Dermis blood vessel endothelial cell (primary cell): ENCODE results near the gene HAPLN3. TPM values are rescaled to one million over a fixed set of nuclear protein-coding genes. Genes with fewer than 3 reads are reported as not detected.
A peak's percentile ranks its signal among the peaks of the same experiment; 100 is the strongest.
"Not testable (repeated sequence)": the region's sequence is repeated elsewhere in the genome, so short reads cannot be mapped to it uniquely, and the experiment has no call there.

Source experiments
- DNase-seq: peaks from one replicate; pipeline ENCODE4 v3.0.0; 2010
- total RNA-seq: library from RNA; depleted of rRNA; stranded (reverse); fragments of >200 nt; gene quantifications from 2 replicates; pipeline ENCODE4 v1.2.3, GENCODE V29; 2014

HAPLN3 gene, protein sequence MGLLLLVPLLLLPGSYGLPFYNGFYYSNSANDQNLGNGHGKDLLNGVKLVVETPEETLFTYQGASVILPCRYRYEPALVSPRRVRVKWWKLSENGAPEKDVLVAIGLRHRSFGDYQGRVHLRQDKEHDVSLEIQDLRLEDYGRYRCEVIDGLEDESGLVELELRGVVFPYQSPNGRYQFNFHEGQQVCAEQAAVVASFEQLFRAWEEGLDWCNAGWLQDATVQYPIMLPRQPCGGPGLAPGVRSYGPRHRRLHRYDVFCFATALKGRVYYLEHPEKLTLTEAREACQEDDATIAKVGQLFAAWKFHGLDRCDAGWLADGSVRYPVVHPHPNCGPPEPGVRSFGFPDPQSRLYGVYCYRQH
- total RNA-seq, result 52.2 and 95.6 TPM in 2 replicates

- DNase-seq, result peak; percentile 47
Observed at GRCh38 chr15:88894819-88895767, at the start of gene HAPLN3. HAPLN3 (minus strand) TSS chr15:88895544; CDS start chr15:88887298, 8,246 bp downstream.

DNA sequence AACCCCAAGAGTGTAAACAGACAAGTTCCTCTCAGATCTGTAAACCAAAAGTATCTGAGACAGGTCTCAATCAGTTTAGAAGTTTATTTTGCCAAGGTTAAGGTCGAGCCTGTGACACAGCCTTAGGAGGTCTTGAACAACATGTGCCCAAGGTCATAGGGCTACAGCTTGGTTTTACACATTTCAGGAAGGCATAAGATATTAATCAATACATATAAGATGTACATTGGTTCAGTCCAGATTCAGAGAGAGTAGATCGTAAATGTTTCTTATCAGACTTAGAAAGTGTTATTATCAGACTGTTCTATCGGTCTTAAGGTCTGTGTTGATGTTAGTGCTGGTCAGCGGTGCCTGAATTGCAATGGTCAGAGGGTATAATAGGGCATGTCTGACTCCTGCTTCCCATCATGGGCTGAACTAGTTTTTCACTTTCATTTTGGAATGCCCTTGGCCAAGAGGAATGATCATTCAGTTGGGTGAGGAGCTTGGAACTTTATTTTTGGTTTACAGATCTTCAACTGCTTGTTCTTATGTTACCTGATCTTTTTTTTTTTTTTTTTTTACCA is 44.8 kb upstream of the HAPLN3 start:
- no peak for DNase-seq

GRCh38 chr15:88939486-88939806 is 44.1 kb upstream of the HAPLN3 start:
- no peak for DNase-seq

GRCh38 chr15:88938802-88939485 is 43.6 kb upstream of the HAPLN3 start:
- peak; percentile 33 for DNase-seq

DNA sequence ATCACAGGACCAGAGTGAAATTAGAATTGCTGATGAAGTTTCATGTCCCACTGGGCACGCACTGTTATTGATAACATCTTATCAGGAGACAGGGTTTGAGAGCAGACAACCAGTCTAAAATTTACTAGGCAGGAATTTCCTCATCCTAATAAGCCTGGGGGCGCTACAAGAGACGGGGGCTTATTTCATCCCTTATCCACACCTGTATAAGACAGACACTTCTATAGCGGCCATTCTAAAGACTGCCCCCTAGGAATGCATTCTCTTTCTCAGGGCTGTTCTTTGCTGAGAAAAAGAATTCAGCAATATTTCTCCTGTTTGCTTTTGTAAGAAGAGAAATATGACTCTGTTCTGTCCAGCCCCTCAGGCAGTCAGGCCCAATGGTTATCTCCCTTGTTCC is 39.1 kb upstream of the HAPLN3 start:
- DNase-seq, result not testable (repeated sequence)

- no peak for DNase-seq
Observed at GRCh38 chr15:88932875-88933330, 37.6 kb upstream of the HAPLN3 start.

GRCh38 chr15:88932271-88932874 is 37.0 kb upstream of the HAPLN3 start:
- DNase-seq, result no peak

DNA sequence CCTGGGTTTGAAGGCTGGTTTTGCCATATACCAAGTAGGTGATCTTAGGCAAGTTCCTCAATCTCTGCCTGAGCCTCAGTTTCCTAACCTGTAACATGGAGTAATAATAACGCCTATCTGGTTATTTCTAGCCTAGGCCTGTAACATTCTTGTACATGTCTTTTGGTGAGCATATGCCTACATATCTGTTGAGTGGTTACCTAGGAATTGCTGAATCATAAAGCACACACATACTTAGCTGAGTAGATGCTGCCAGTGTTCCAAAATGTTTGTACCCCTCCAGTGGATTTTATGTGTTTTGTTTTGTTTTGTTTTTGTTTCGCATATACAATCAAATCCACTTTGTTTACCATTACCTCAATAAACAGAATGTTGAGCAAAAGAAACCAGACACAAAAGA is 35.2 kb upstream of the HAPLN3 start:
- no peak for DNase-seq

GRCh38 chr15:88929358-88930098 is 34.2 kb upstream of the HAPLN3 start:
- not testable (repeated sequence) for DNase-seq

DNA sequence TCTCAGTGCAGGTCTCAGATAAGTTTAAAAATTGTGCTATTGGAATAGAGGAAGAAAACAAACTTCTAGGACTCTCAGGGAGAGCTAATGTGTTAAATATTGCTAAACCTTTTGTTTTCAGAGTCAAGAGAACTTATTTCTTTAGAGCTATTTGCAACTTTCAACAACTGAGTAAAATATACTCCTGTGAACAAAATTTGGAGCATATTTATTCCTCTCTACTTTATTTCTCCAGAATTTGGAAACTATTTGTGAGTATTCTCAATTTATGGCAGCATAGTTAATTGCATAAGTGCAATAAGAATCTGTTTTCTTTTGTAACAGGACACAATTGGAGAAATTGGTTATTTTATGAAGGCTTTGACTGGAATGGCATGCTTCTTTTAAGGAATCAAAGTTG is 32.8 kb upstream of the HAPLN3 start:
- not testable (repeated sequence) for DNase-seq

GRCh38 chr15:88925648-88926047 is 30.3 kb upstream of the HAPLN3 start:
- not testable (repeated sequence) for DNase-seq

- not testable (repeated sequence) for DNase-seq
Observed at GRCh38 chr15:88920892-88921435, 25.6 kb upstream of the HAPLN3 start.

GRCh38 chr15:88920186-88920891 is 25.0 kb upstream of the HAPLN3 start:
- no peak for DNase-seq

DNA sequence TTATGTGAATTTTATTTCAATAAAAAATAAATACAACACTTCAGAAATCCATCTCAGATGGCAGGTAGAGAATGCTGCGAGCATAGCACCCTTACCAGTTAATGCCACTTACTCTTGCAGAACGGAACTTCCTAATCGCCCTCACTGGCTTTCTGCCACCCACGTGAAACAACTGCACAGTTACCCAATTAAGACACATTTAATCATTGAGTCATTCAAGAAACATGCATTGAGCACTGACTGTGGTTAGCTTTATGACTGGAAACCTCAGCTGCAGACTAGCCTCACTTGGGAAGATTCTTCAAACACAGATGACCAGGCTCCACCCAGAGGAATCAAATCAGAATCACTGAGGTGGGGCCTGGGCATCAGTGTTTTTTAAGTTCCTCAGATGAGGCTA is 23.4 kb upstream of the HAPLN3 start:
- peak; percentile 30 for DNase-seq

DNA sequence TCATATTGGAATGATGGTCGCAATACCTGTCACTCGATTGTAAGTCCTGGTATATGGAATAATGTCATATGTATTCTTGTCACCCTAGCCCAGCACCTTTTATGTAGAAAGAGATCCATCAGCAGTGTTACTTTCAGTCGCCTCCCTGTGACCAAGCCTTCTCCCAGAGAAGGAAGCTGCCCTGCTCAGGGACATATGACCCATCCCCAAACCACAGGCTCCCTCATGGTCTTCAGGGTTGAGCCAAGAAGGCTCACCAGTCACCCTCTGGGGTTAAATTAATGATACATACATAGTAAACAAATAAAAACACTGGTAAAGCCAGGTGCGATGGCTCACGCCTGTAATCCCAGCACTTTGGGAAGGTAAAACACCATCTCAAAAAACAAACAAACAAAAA is 22.4 kb upstream of the HAPLN3 start:
- DNase-seq, result no peak

- DNase-seq, result no peak
Observed at GRCh38 chr15:88915354-88915753, 20.0 kb upstream of the HAPLN3 start.

DNA sequence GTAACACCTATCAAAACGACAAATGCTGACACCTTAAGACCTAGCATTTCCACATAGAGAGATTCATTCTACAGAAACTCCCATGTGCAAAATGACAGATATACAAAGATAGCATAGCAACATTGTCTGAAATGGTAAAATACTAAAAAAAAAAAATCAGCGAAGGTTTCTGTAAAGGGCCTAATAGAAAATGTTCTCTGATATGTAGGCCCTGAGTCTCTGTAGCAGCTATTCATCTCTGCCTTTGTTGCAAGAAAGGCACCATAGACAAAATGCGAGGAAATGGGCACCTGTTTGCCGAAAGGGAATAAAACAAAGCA is 18.5 kb upstream of the HAPLN3 start:
- DNase-seq, result no peak

GRCh38 chr15:88913017-88913849 is 17.9 kb upstream of the HAPLN3 start, which contains the start of gene MFGE8:
MFGE8 (minus strand) TSS chr15:88913379; CDS start chr15:88913319, 60 bp downstream.
- DNase-seq, result peak; percentile 60

- DNase-seq, result peak; percentile 25
Observed at GRCh38 chr15:88912500-88912921, 17.2 kb upstream of the HAPLN3 start.

- no peak for DNase-seq
Observed at GRCh38 chr15:88911766-88912118, 16.4 kb upstream of the HAPLN3 start.
